HepG2 (cell line): ENCODE data around the gene KIAA2012. TPM values are rescaled to one million over a fixed set of nuclear protein-coding genes. Genes with fewer than 3 reads are reported as not detected.

Experiments
- ARID3A ChIP-seq: IDR thresholded peaks from 2 replicates; pipeline ENCODE4 v1.6.1; 2012; ENCODE audit warnings: low read depth, low read length, improper control_type of control experiment
- CC2D1A ChIP-seq: sonication (generic); formaldehyde crosslinking; IDR thresholded peaks from 2 replicates; pipeline ENCODE4 v1.8.1; 2023; ENCODE audit warnings: mild to moderate bottlenecking, missing genetic modification reagents
- EZH2 ChIP-seq: conservative IDR thresholded peaks from 2 replicates; pipeline ENCODE4 v1.6.1; 2012; ENCODE audit warnings: mild to moderate bottlenecking, low read depth, low read length, moderate library complexity
- GABPA ChIP-seq, 2 experiments: IDR thresholded peaks; 2 replicates each; pipeline ENCODE4 v1.6.1; 2011 to 2016; ENCODE audit warnings: low read depth in 2 of 2, low read length in 1 of 2, missing biosample characterization in 1 of 2, missing genetic modification characterization in 1 of 2
- GLI4 ChIP-seq: sonication (generic); formaldehyde crosslinking; IDR thresholded peaks from 2 replicates; pipeline ENCODE4 v1.5.1; 2020; ENCODE audit warnings: missing genetic modification reagents, mild to moderate bottlenecking, moderate library complexity, borderline replicate concordance
- KDM5A ChIP-seq: fragments of 200-600 bp; sonication (generic); IDR thresholded peaks from 2 replicates; pipeline ENCODE4 v1.7.0; 2018; ENCODE audit warnings: antibody characterized with exemption, mild to moderate bottlenecking, low read length, borderline replicate concordance
- MZF1 ChIP-seq: sonication (generic); formaldehyde crosslinking; IDR thresholded peaks from 2 replicates; pipeline ENCODE4 v1.8.1; 2023; ENCODE audit warnings: mild to moderate bottlenecking, missing genetic modification reagents, borderline replicate concordance
- NFYC ChIP-seq: IDR thresholded peaks from 2 replicates; pipeline ENCODE4 v1.6.1; 2016; ENCODE audit warnings: missing genetic modification reagents, missing compliant biosample characterization
- NR2F6 ChIP-seq, 2 experiments: IDR thresholded peaks; 2 replicates each; pipeline ENCODE4 v1.6.1; 2016; ENCODE audit warnings: antibody characterized with exemption in 1 of 2, mild to moderate bottlenecking in 1 of 2
- POGZ ChIP-seq: sonication (generic); formaldehyde crosslinking; IDR thresholded peaks from 2 replicates; pipeline ENCODE4 v1.4.0; 2020; ENCODE audit warnings: mild to moderate bottlenecking, missing genetic modification reagents
- SKIL ChIP-seq: sonication (generic); formaldehyde crosslinking; IDR thresholded peaks from 2 replicates; pipeline ENCODE4 v1.8.0; 2022; ENCODE audit warnings: missing genetic modification reagents, mild to moderate bottlenecking, moderate library complexity, borderline replicate concordance
- STAT6 ChIP-seq: sonication (generic); formaldehyde crosslinking; IDR thresholded peaks from 2 replicates; pipeline ENCODE4 v1.4.0; 2020; ENCODE audit warnings: missing genetic modification reagents, mild to moderate bottlenecking, borderline replicate concordance
- TBP ChIP-seq: sonication (generic); formaldehyde crosslinking; IDR thresholded peaks from 2 replicates; pipeline ENCODE4 v1.5.0; 2020; ENCODE audit warnings: missing genetic modification reagents
- U2AF1 ChIP-seq: fragments of 200-400 bp; formaldehyde crosslinking; optimal IDR thresholded peaks from 2 replicates; pipeline ENCODE3; 2017; ENCODE audit warnings: mild to moderate bottlenecking, low read depth, low read length
- ZBTB14 ChIP-seq: sonication (generic); formaldehyde crosslinking; IDR thresholded peaks from 2 replicates; pipeline ENCODE4 v1.4.0; 2020; ENCODE audit warnings: missing genetic modification reagents
- ZMAT3 ChIP-seq: sonication (generic); formaldehyde crosslinking; conservative IDR thresholded peaks from 2 replicates; pipeline ENCODE4 v1.7.0; 2021; ENCODE audit warnings: missing genetic modification reagents
- ZNF263 ChIP-seq: sonication (generic); formaldehyde crosslinking; IDR thresholded peaks from 2 replicates; pipeline ENCODE4 v1.4.0; 2020; ENCODE audit warnings: missing genetic modification reagents
- ZNF383 ChIP-seq: sonication (generic); formaldehyde crosslinking; IDR thresholded peaks from 2 replicates; pipeline ENCODE4 v1.4.0; 2020; ENCODE audit warnings: missing genetic modification reagents, mild to moderate bottlenecking, borderline replicate concordance
- ZNF746 ChIP-seq: sonication (generic); formaldehyde crosslinking; IDR thresholded peaks from 2 replicates; pipeline ENCODE4 v1.8.0; 2022; ENCODE audit warnings: mild to moderate bottlenecking, missing genetic modification reagents
- ZNF780A ChIP-seq: sonication (generic); formaldehyde crosslinking; IDR thresholded peaks from 2 replicates; pipeline ENCODE4 v1.8.0; 2022; ENCODE audit warnings: mild to moderate bottlenecking, missing genetic modification reagents, moderate library complexity
- ZNF781 ChIP-seq: sonication (generic); formaldehyde crosslinking; IDR thresholded peaks from 2 replicates; pipeline ENCODE4 v1.5.1; 2020; ENCODE audit warnings: borderline replicate concordance, mild to moderate bottlenecking, missing genetic modification reagents; ENCODE audit errors: not compliant biosample characterization
- polyA plus RNA-seq, 8 experiments: library from polyadenylated mRNA; depleted of rRNA in 3 of 8; stranded (reverse) in 7 of 8; unstranded in 1 of 8; fragments of >200 nt; fragmentation: Illumina TruSeq in 4 of 8; extraction: Trizol in 4 of 8; gene quantifications; 2 replicates each; pipeline versions ENCODE4 v1.2.1 to v1.2.3, GENCODE V29; 2011 to 2016; ENCODE audit warnings: low read depth in 4 of 8, missing spikeins in 1 of 8, mixed read lengths in 1 of 8; ENCODE audit not compliant: insufficient read depth in 1 of 8
- total RNA-seq, 5 experiments: library from RNA; depleted of rRNA; stranded (reverse); fragments of >200 nt; fragmentation: Illumina TruSeq; extraction: Trizol; gene quantifications; 2 replicates each; pipeline ENCODE4 v1.2.3, GENCODE V29; 2016; ENCODE audit warnings: low read depth in 1 of 5

The KIAA2012 gene
- total and polyA plus RNA-seq, 2 of the 13 experiments (the other 11 are each of a cell fraction or from before 2014, with no cell fraction given), result not detected

- TF ChIP-seq KDM5A (no peak), ZBTB14 (CRISPR knock-in tag) (peak; percentile 58), ZNF263 (CRISPR knock-in tag) (peak; percentile 65; the same call in 1 of the 2 replicates), TBP (no peak), POGZ (CRISPR knock-in tag) (no peak), U2AF1 (no peak), ARID3A (no peak), GLI4 (CRISPR knock-in tag) (no peak), CC2D1A (no peak), ZNF383 (CRISPR knock-in tag) (no peak), EZH2 (no peak), NR2F6 (IDR thresholded peaks at IDR 0.05) (no peak), NR2F6 (CRISPR knock-in tag; IDR thresholded peaks at IDR 0.05) (no peak), GABPA (IDR thresholded peaks at IDR 0.05; ENCODE audit: low read depth, low read length) (peak; percentile 26; the same call in 1 of the 2 replicates), GABPA (CRISPR knock-in tag; IDR thresholded peaks at IDR 0.05; ENCODE audit: low read depth) (0 out of 2 replicates have a peak, but pooled peaks have one; percentile 40), ZNF746 (CRISPR knock-in tag) (no peak), ZMAT3 (CRISPR knock-in tag) (0 out of 2 replicates have a peak, but pooled peaks have one; percentile 24), ZNF781 (CRISPR knock-in tag) (peak; percentile 67), SKIL (CRISPR knock-in tag) (no peak), NFYC (peak; percentile 80), STAT6 (CRISPR knock-in tag) (no peak), ZNF780A (CRISPR knock-in tag) (no peak), MZF1 (CRISPR knock-in tag) (no peak)
These were observed 39.5 kb upstream of the KIAA2012 start, which contains the start of gene FZD7 (continued) for GRCh38 chr2:202033317-202034248.
